Astrocyte (in vitro differentiated cells and primary cell): ENCODE measurements around the gene TEX54. TPM values are rescaled to one million over a fixed set of nuclear protein-coding genes. Genes with fewer than 3 reads are reported as not detected.

Experiments
- DNase-seq: peaks from one replicate; pipeline ENCODE4 v3.0.0-alpha.2; 2010; ENCODE audit warnings: low read depth
- FAIRE-seq: peaks from 2 replicates; lab custom pipeline; 2011; peaks lifted over from hg19 to GRCh38; lab: Jason Lieb, UNC
- H2AFZ ChIP-seq: 2 replicates; pipeline ENCODE4 v1.6.0; 2012; ENCODE audit warnings: low read depth, low read length, inconsistent platforms
- H3K27ac ChIP-seq: 2 replicates; pipeline ENCODE4 v1.5.1; 2011; ENCODE audit warnings: low read depth, low read length, inconsistent platforms
- H3K27me3 ChIP-seq: 2 replicates; pipeline ENCODE4 v1.6.0; 2011; ENCODE audit warnings: low read length, inconsistent platforms; ENCODE audit not compliant: insufficient read depth
- H3K36me3 ChIP-seq: 2 replicates; pipeline ENCODE4 v1.5.1; 2011; ENCODE audit warnings: low read length, inconsistent platforms; ENCODE audit not compliant: insufficient read depth
- H3K4me1 ChIP-seq: 2 replicates; pipeline ENCODE4 v1.5.1; 2011; ENCODE audit warnings: low read length, inconsistent platforms; ENCODE audit not compliant: insufficient read depth
- H3K4me2 ChIP-seq: 2 replicates; pipeline ENCODE4 v1.6.0; 2012; ENCODE audit warnings: low read length, inconsistent platforms
- H3K4me3 ChIP-seq: 2 replicates; pipeline ENCODE4 v1.5.1; 2011; ENCODE audit warnings: low read depth, mild to moderate bottlenecking, low read length, inconsistent platforms; ENCODE audit not compliant: insufficient read depth
- H3K79me2 ChIP-seq: 2 replicates; pipeline ENCODE4 v1.6.0; 2012; ENCODE audit warnings: mild to moderate bottlenecking, low read length, inconsistent platforms; ENCODE audit not compliant: insufficient read depth
- H3K9ac ChIP-seq: 2 replicates; pipeline ENCODE4 v1.6.0; 2012; ENCODE audit warnings: mild to moderate bottlenecking, low read length, inconsistent platforms
- H3K9me3 ChIP-seq: 2 replicates; pipeline ENCODE4 v1.5.1; 2012; ENCODE audit warnings: low read depth, mild to moderate bottlenecking, low read length, inconsistent platforms; ENCODE audit not compliant: insufficient read depth
- H4K20me1 ChIP-seq: 2 replicates; pipeline ENCODE4 v1.6.0; 2012; ENCODE audit warnings: low read length, inconsistent platforms; ENCODE audit not compliant: insufficient read depth
- H3K27ac Mint-ChIP-seq: one replicate; pipeline ENCODE4 v1.8.0; 2021; ENCODE audit warnings: mild to moderate bottlenecking, mixed read lengths; ENCODE audit not compliant: unreplicated experiment
- H3K27me3 Mint-ChIP-seq: one replicate; pipeline ENCODE4 v1.8.0; 2021; ENCODE audit warnings: low read depth, mixed read lengths; ENCODE audit not compliant: unreplicated experiment
- H3K36me3 Mint-ChIP-seq: one replicate; pipeline ENCODE4 v1.8.0; 2021; ENCODE audit warnings: low read depth, mixed read lengths; ENCODE audit not compliant: unreplicated experiment
- H3K4me1 Mint-ChIP-seq: one replicate; pipeline ENCODE4 v1.8.0; 2021; ENCODE audit warnings: low read depth, mixed read lengths; ENCODE audit not compliant: unreplicated experiment
- H3K4me3 Mint-ChIP-seq: one replicate; pipeline ENCODE4 v1.8.0; 2021; ENCODE audit warnings: mild to moderate bottlenecking, moderate library complexity, mixed read lengths; ENCODE audit not compliant: unreplicated experiment
- H3K9me3 Mint-ChIP-seq: one replicate; pipeline ENCODE4 v1.8.0; 2021; ENCODE audit warnings: mild to moderate bottlenecking, mixed read lengths; ENCODE audit not compliant: unreplicated experiment
- EZH2 ChIP-seq: IDR thresholded peaks from 2 replicates; pipeline ENCODE4 v1.6.1; 2012; ENCODE audit warnings: mild to moderate bottlenecking, low read length, inconsistent platforms; ENCODE audit not compliant: insufficient read depth
- total RNA-seq: library from RNA; stranded (reverse); gene quantifications from 2 replicates; pipeline ENCODE4 v1.2.1, GENCODE V29; 2021
- TF ChIP-seq, protein P1 (sequence below): IDR thresholded peaks from 2 replicates; pipeline ENCODE4 v1.5.1; 2011; ENCODE audit warnings: low read depth, mild to moderate bottlenecking, inconsistent platforms, low read length, moderate library complexity; ENCODE audit not compliant: insufficient read depth

The TEX54 gene
- total RNA-seq, 1 donor from 2014 or later = not detected

DNA sequence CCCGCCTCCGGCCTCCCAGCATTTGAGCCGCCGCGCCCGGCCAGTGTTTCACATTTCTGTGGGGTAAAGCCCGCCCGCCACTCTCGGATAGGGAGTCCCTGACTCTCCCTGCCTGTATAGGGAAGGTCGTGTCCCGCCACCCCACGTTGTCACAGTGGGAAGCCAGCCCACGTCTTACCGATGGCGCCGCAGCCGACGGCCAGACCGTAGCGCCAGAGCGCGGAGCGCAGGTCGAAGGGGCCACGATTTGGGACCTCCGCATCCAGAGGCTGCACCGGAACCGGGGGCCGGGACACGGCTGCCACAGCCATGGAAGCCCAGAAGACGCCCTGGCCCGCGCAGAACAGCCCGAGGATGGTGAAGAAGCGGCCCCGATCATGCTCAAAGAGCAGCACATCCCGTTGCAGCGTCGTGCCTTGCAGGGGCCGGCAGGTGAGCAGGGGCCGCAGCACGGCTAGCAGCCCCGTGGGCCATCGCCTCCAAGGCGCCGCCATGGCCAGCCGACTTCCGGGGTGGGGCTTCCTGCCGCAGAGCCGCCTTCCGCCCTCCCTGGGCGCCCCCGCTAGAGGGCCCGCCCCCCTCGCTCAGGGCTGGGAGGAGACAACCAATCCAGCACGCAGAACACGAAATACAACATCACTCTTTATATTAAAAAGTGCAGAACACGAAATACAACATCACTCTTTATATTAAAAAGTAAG, 41.0 kb downstream of the TEX54 start, which contains the start of gene TMEM223:
Gene TMEM223 (minus strand): TSS at position 506 of the 701 bp plus-strand sequence. CDS start 12 bp downstream, at position 494.
- H3K36me3 Mint-ChIP-seq = peaks cover 25% of the 10 kb centered on the region
- peak within 1 kb of the TSS; percentile 71 for H3K27ac ChIP-seq
- FAIRE-seq = no peak

DNA sequence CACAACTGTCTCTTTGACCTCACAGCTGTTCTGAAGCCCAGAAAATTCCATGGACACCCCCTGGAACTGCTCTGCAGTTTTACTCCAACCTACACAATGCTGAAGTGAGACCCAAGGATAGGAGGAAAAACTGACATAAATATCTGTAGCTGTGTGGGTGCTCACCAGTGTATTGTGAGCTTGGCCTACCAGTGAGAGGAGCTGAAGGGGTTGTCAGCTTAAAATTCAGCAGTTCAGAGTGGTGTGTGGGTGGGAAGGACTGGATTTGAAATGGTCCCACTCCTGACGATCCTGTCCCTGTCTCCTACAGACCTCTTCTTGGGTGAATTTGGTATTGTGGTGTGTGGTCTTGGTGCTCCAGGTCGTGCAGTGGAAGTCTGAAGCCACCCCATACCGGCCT, 43.1 kb downstream of the TEX54 start:
- Mint-ChIP-seq H3K9me3 (no peaks in the 10 kb centered on the region), H3K27ac (no peak overlapping the region), H3K4me1 (peaks cover 19% of the 10 kb centered on the region), H3K36me3 (peaks cover 12% of the 10 kb centered on the region), H3K4me3 (peak overlapping the region; percentile 72), H3K27me3 (no peaks in the 10 kb centered on the region)
- no peak for DNase-seq
- Histone ChIP-seq H3K9me3 (no peaks in the 10 kb centered on the region), H2AFZ (no peak overlapping the region), H4K20me1 (peaks cover 45% of the 10 kb centered on the region), H3K36me3 (peaks cover 20% of the 10 kb centered on the region), H3K9ac (no peak overlapping the region), H3K4me1 (peaks cover 29% of the 10 kb centered on the region), H3K4me3 (no peak overlapping the region), H3K4me2 (no peak overlapping the region), H3K27me3 (no peaks in the 10 kb centered on the region), H3K79me2 (peaks cover 50% of the 10 kb centered on the region), H3K27ac (no peak overlapping the region)
- no peak for TF ChIP-seq EZH2
- TF ChIP-seq, protein P1, sequence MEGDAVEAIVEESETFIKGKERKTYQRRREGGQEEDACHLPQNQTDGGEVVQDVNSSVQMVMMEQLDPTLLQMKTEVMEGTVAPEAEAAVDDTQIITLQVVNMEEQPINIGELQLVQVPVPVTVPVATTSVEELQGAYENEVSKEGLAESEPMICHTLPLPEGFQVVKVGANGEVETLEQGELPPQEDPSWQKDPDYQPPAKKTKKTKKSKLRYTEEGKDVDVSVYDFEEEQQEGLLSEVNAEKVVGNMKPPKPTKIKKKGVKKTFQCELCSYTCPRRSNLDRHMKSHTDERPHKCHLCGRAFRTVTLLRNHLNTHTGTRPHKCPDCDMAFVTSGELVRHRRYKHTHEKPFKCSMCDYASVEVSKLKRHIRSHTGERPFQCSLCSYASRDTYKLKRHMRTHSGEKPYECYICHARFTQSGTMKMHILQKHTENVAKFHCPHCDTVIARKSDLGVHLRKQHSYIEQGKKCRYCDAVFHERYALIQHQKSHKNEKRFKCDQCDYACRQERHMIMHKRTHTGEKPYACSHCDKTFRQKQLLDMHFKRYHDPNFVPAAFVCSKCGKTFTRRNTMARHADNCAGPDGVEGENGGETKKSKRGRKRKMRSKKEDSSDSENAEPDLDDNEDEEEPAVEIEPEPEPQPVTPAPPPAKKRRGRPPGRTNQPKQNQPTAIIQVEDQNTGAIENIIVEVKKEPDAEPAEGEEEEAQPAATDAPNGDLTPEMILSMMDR = no peak
- FAIRE-seq = no peak

More for the DNA sequence above, 41.0 kb downstream of the TEX54 start, which contains the start of gene TMEM223:
- peak; percentile 49 for DNase-seq
- Histone ChIP-seq H3K36me3 (peaks cover 38% of the 10 kb centered on the region), H4K20me1 (peaks cover 49% of the 10 kb centered on the region), H2AFZ (peak within 1 kb of the TSS; percentile 71), H3K4me3 (peak within 1 kb of the TSS; percentile 92), H3K9me3 (no peaks in the 10 kb centered on the region), H3K4me2 (peak within 1 kb of the TSS; percentile 98), H3K27me3 (no peaks in the 10 kb centered on the region), H3K9ac (peak within 1 kb of the TSS; percentile 87), H3K79me2 (peaks cover 49% of the 10 kb centered on the region), H3K4me1 (peaks cover 23% of the 10 kb centered on the region)
- Mint-ChIP-seq H3K27me3 (no peaks in the 10 kb centered on the region), H3K27ac (peak within 1 kb of the TSS; percentile 86), H3K9me3 (no peaks in the 10 kb centered on the region), H3K4me3 (peak within 1 kb of the TSS; percentile 89), H3K4me1 (peaks cover 19% of the 10 kb centered on the region)
- TF ChIP-seq, protein P1 = no peak
- TF ChIP-seq EZH2 = no peak

DNA sequence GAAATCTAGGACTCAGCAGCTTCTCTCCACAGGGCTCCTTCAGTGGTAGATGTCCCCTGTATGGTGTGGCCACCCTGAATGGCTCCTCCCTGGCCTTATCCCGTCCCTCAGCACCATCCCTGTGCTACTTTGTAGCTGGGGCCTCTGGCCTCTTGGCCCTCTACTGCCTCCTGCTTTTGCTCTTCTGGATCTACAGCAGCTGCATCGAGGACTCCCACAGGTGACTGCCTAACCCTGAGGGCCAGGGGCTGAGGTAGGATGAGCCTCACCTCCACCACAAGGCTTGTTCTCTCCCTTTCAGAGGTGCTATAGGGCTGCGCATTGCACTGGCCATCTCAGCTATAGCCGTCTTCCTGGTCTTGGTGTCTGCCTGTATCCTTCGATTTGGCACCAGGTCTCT, 43.6 kb downstream of the TEX54 start:
- H3K36me3 ChIP-seq = peaks cover 15% of the 10 kb centered on the region
- H4K20me1 ChIP-seq = peaks cover 45% of the 10 kb centered on the region
- Mint-ChIP-seq H3K4me1 (peaks cover 19% of the 10 kb centered on the region), H3K27ac (no peak overlapping the region), H3K9me3 (no peaks in the 10 kb centered on the region), H3K27me3 (no peaks in the 10 kb centered on the region), H3K36me3 (peaks cover 8% of the 10 kb centered on the region), H3K4me3 (peak overlapping the region; percentile 93)
- H3K27me3 ChIP-seq = no peaks in the 10 kb centered on the region
- H3K9me3 ChIP-seq = no peaks in the 10 kb centered on the region
- FAIRE-seq (no peak), DNase-seq (no peak)
- TF ChIP-seq EZH2 = no peak
- TF ChIP-seq, protein P1 = no peak
- peaks cover 50% of the 10 kb centered on the region for H3K79me2 ChIP-seq
- no peak overlapping the region for H3K9ac ChIP-seq
- H3K27ac ChIP-seq = peak overlapping the region; percentile 16
- no peak overlapping the region for H3K4me3 ChIP-seq
- no peak overlapping the region for H2AFZ ChIP-seq
- peak overlapping the region; percentile 87 for H3K4me2 ChIP-seq
- peaks cover 29% of the 10 kb centered on the region for H3K4me1 ChIP-seq
